HG02981 (cell line): ENCODE results near the gene SLC2A1.
A peak's percentile ranks its signal among the peaks of the same experiment; 100 is the strongest.

Source experiments
- ATAC-seq: cut with Tn5 transposase; IDR thresholded peaks from one replicate; pipeline ENCODE4 v1.9.1; 2021; ENCODE audit warnings: mild to moderate bottlenecking, moderate library complexity; ENCODE audit not compliant: unreplicated experiment

Gene SLC2A1

GRCh38 chr1:42958488-42959319 lies at the start of gene SLC2A1:
TSS of gene SLC2A1 (minus strand) at chr1:42958868. CDS start at chr1:42958651, 217 bp downstream.
- ATAC-seq = peak; percentile 71

- no peak for ATAC-seq
Observed at GRCh38 chr1:43007377-43008114, 48.9 kb upstream of the SLC2A1 start.

- ATAC-seq = no peak
Observed at GRCh38 chr1:43005460-43006361, 47.0 kb upstream of the SLC2A1 start.

DNA sequence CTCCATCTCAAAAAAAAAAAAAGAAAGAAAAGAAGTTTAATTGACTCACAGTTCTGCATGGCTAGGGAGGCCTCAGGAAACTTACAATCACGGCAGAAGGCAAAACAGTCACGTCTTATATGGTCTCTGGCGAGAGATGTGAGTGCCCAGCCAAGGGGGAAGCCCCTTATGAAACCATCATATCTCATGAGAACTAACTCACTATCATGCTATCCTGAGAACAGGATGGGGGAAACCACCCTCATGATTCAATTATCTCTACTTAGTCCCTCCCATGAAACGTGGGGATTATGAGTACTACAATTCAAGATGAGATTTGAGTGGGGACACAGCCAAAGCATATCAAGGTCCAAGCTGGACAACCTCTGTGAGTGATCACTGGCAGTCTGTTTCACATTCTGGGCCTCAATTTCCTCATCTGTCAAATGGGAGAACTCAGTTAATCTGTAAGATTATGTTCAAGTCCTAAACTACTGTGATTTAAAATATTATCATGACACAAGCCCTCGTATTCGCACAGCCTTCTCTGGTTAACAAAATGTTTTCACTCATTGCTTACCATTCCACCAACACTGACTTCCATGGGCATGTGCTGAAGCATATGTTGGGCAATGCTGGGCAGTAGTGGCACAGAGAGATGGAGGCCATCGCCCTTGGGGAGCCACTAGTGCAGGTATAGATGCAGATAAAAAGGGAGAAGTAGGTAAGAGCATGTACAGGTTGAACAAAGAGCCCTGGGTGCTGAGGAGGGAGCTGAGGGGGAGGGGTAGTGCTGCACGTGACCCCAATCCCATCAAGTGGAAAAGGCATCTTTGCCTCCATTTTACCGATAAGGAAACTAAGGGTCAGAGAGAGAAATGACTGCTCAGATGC lies 46.2 kb upstream of the SLC2A1 start:
- no peak for ATAC-seq

GRCh38 chr1:43002766-43003165 lies 44.1 kb upstream of the SLC2A1 start:
- ATAC-seq = no peak

- ATAC-seq = no peak
Observed at GRCh38 chr1:43002116-43002515, 43.4 kb upstream of the SLC2A1 start.

GRCh38 chr1:43001434-43001833 lies 42.8 kb upstream of the SLC2A1 start:
- ATAC-seq = no peak

DNA sequence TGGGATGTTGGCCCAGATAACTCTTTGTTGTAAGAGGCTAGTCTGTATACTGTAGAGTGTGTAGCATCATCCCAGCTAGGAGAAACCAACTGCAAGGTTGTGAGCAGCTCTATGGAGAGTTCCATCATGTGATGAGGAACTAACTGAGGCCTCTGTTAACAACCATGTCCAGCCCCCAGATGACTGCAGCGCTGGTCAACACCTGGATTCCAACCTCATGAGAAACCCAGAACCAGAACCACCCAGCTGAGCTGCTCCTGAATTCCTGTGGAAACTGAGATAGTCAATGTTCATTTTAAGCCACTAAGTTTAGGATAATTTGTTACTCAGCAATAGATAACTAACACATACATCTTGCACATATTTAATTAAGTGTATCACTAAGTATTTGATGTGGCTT lies 41.6 kb upstream of the SLC2A1 start:
- ATAC-seq = no peak

DNA sequence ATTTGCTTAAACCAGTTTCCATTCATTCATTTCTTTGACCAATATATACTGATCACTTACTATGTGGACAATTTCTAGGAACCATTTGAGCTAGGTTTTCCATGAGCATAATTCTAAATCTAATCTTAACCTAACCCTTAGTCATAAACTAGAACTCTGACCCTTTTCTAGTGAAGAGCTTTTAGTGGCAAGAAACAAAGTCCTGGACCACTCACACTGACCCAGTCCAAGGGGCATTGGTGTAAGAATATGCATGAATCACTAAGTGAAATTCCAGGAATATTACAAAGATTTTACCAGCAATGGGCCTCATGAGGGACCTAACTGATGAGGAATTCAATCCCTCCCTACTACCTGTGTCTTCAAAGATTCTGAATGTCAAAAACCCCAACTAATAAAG lies 40.6 kb upstream of the SLC2A1 start:
- no peak for ATAC-seq

DNA sequence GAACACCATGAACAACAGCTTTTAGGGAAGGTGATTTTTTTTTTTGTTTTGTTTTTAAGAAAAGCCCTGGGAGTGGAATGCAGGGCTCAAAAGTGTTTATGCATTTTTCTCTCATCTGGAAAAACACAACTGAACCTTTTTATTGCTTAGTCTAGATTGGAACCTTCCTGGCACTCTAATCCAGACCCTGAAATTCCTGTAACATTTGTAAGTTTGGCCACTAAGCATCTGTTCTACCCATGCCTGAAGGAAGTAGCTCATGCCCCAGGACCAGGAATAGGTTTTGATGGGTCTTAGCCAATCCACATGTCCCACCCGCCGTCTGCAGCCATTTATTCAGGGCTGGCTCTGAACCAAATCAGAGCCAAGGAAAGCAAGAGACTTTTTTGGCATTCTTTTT lies 39.7 kb upstream of the SLC2A1 start:
- no peak for ATAC-seq

GRCh38 chr1:42996384-42996970 lies 37.8 kb upstream of the SLC2A1 start:
- ATAC-seq = no peak

DNA sequence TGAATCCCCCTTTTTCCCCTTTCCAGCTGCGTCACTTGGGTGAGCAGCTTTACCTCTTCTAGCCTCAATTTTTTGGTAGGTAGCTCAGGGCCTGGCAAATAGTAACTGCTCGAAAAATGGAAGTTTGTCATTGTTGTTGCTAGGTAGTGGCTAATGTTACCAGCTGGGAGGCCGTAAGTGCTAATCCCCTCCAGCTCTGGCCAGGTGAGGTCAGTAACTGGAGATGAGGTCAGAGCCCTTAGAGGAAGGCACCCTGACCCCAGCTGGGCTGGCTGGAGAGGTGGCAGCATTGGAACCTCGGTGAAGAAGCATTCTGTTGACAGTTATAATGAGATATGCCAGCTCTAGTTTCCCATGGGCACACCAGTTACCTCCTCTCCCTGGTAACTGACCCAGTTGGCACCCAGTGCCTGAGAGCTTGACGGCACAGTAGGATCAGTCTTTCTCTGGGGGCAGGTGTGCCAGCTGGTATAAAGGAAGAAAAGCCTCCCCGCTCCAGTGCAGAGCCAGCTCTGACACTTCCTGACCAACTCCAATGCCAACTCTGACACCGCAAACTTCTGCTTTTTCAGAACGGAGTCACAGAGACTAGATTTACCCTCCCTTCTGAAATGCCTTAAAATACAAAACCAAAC lies 35.0 kb upstream of the SLC2A1 start:
- ATAC-seq = no peak

DNA sequence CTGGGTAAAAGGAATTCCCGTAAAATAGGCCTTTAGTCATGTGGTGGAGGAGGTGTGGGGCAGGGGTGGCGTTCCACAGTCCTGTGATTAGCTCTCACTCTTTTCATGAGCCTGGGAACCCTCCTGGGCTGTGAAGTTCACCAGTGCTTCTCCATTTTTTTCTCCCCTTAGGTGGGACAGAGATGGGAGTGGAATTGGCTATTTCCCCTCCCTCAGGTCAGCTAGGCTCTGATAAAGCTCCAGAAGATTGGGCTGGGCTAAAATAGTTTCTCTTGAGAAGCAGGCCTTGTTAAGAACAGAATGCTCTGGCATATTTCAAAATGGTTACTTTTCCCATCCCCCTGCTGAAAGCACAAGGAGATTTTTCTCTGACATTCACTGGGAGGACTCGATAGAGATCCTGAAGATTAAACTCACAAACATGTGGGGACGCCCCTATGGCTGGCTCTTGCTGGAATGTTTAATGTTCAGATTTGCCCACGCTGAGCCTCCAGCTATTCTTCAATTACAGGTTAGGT lies 33.4 kb upstream of the SLC2A1 start:
- ATAC-seq = no peak

DNA sequence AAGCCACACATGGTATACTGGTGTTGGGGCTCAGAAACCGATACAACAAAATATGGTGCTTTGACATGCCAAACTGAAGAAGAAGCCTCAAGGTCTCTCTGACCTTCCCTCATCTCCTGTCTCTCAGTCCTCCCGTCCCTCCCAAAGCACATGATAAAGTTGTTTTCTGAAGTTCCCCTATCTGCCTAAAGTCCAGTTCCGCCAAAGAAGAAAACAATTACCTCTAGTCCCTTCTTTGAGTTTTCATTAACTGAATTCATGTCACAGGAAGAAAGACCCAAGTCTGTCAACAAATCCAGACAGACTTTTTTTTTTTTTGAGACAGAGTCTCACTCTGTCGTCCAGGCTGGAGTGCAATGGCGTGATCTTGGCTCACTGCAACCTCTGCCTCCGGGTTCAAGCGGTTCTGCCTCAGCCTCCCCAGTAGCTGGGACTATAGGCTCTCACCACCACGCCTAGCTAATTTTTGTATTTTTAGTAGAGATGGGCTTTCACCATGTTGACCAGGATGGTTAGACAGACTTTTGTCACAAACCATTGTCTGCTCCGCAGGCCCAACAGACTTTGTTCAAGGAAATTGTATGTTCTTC lies 32.2 kb upstream of the SLC2A1 start:
- no peak for ATAC-seq

GRCh38 chr1:42983693-42984092 lies 25.0 kb upstream of the SLC2A1 start:
- no peak for ATAC-seq

DNA sequence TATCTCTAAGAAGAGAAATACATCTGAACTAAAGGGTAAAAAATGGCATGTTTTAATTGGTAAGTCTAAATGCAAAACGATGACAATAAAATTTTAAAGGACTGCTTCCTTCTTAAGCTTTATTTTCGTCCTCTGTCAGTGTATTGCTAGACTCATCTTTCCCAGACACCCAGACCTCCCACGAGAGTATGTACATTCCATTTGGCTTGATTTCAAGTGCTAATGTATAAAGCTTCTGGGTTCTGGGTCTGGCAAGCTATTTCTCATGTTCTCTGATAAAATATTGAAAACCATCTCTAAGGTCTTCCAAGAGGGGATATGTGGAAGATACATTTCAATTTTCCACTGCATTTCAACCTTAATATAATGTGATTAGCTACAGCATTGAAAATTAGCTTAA lies 24.6 kb upstream of the SLC2A1 start:
- ATAC-seq = no peak

GRCh38 chr1:42982641-42983040 lies 24.0 kb upstream of the SLC2A1 start:
- no peak for ATAC-seq

GRCh38 chr1:42981871-42982270 lies 23.2 kb upstream of the SLC2A1 start:
- no peak for ATAC-seq
